GM12878 (cell line): ENCODE results near the gene CMTM5. TPM values are rescaled to one million over a fixed set of nuclear protein-coding genes. Genes with fewer than 3 reads are reported as not detected.

Experiments used
- ATAC-seq: fragments of 200-7000 bp; cut with Tn5 transposase; 3 replicates; pipeline ENCODE4 v1.9.1; 2020; ENCODE audit warnings: mild to moderate bottlenecking, moderate library complexity
- BruUV-seq: library from RNA; stranded (reverse); fragments of 400-500 nt; replicated peaks from 2 replicates; lab custom pipeline; 2021; lab: Mats Ljungman, UMichigan
- CTCF ChIA-PET: fragments of 300-600 bp; sonication (Branson Sonifier 250); formaldehyde crosslinking; extraction: SDS; loops from one replicate; lab custom pipeline; 2021; ENCODE audit warnings: inconsistent platforms; lab: Yijun Ruan, JAX
- POLR2A ChIA-PET: fragments of 350-600 bp; formaldehyde crosslinking; extraction: SDS; loops from one replicate; lab custom pipeline; 2021; ENCODE audit warnings: inconsistent platforms; lab: Charles Lee
- RAD21 ChIA-PET: fragments of 300-600 bp; sonication (Branson Sonifier 250); formaldehyde crosslinking; loops from one replicate; lab custom pipeline; 2023; ENCODE audit warnings: antibody characterized with exemption; ENCODE audit not compliant: unreplicated experiment; lab: Charles Lee
- SMC1A ChIA-PET: fragments of 300-600 bp; sonication (Branson Sonifier 250); formaldehyde crosslinking; loops from one replicate; lab custom pipeline; 2023; ENCODE audit not compliant: unreplicated experiment, uncharacterized antibody; lab: Charles Lee
- DNase-seq: peaks from one replicate; pipeline ENCODE4 v3.0.0-alpha.2; 2011; ENCODE audit warnings: low read depth, low spot score
- FAIRE-seq: peaks from 3 replicates; lab custom pipeline; 2011; peaks lifted over from hg19 to GRCh38; lab: Jason Lieb, UNC
- H2AFZ ChIP-seq: 2 replicates; pipeline ENCODE4 v1.6.0; 2011; ENCODE audit warnings: low read depth, low read length, control low read depth; ENCODE audit not compliant: control insufficient read depth
- H3K27ac ChIP-seq: 2 replicates; pipeline ENCODE4 v1.5.1; 2011; ENCODE audit warnings: control low read depth; ENCODE audit not compliant: control insufficient read depth, insufficient read depth
- H3K27me3 ChIP-seq, 2 experiments: replicated peaks in 1 of 2; 2 replicates each; pipeline versions ENCODE4 v1.6.0 to v1.6.1; 2011; ENCODE audit warnings: low read length in 1 of 2; ENCODE audit not compliant: control insufficient read depth in 2 of 2, insufficient read depth in 2 of 2
- H3K36me3 ChIP-seq, 2 experiments: 2 replicates each; pipeline ENCODE4 v1.5.1; 2011; ENCODE audit warnings: low read length in 1 of 2; ENCODE audit not compliant: control insufficient read depth in 2 of 2, insufficient read depth in 2 of 2
- H3K4me1 ChIP-seq: 2 replicates; pipeline ENCODE4 v1.6.1; 2011; ENCODE audit warnings: mild to moderate bottlenecking, low read length, moderate library complexity, mixed read lengths; ENCODE audit not compliant: control insufficient read depth, insufficient read depth
- H3K4me2 ChIP-seq: 2 replicates; pipeline ENCODE4 v1.6.0; 2011; ENCODE audit warnings: control low read depth; ENCODE audit not compliant: control insufficient read depth, insufficient read depth
- H3K4me3 ChIP-seq: fragments of 200-600 bp; sonication (generic); 2 replicates; pipeline ENCODE4 v1.5.1; 2016
- H3K79me2 ChIP-seq: 2 replicates; pipeline ENCODE4 v1.6.0; 2011; ENCODE audit warnings: low read length; ENCODE audit not compliant: control insufficient read depth, insufficient read depth
- H3K9ac ChIP-seq: 2 replicates; pipeline ENCODE4 v1.8.0; 2011; ENCODE audit warnings: low read length, control low read depth, mixed read lengths; ENCODE audit not compliant: control insufficient read depth, insufficient read depth
- H3K9me3 ChIP-seq: replicated peaks from 3 replicates; pipeline ENCODE4 v1.5.1; 2011; ENCODE audit warnings: mild to moderate bottlenecking, low read length; ENCODE audit not compliant: control insufficient read depth, insufficient read depth
- H4K20me1 ChIP-seq: 2 replicates; pipeline ENCODE4 v1.6.0; 2011; ENCODE audit not compliant: control insufficient read depth, insufficient read depth
- ATF3 ChIP-seq: IDR thresholded peaks from 2 replicates; pipeline ENCODE4 v1.6.1; 2011; ENCODE audit warnings: low read depth, mild to moderate bottlenecking, low read length, moderate library complexity, borderline replicate concordance; ENCODE audit errors: extremely low read depth
- CHD4 ChIP-seq: fragments of 200-600 bp; sonication (generic); IDR thresholded peaks from 2 replicates; pipeline ENCODE4 v1.6.1; 2016; ENCODE audit warnings: mild to moderate bottlenecking
- E2F4 ChIP-seq: IDR thresholded peaks from 2 replicates; pipeline ENCODE4 v1.6.1; 2012; ENCODE audit warnings: low read depth, low read length, improper control_type of control experiment
- EGR1 ChIP-seq, 2 experiments: IDR thresholded peaks; 1 replicate in 1 of 2; 2 replicates in 1 of 2; pipeline ENCODE4 v1.6.1; 2011 to 2012; ENCODE audit warnings: low read depth in 2 of 2, low read length in 2 of 2, borderline replicate concordance in 1 of 2, mild to moderate bottlenecking in 1 of 2, moderate library complexity in 1 of 2
- ESRRA ChIP-seq: IDR thresholded peaks from 2 replicates; pipeline ENCODE4 v1.6.1; 2012; ENCODE audit warnings: mild to moderate bottlenecking, low read length, improper control_type of control experiment
- EZH2 ChIP-seq: IDR thresholded peaks from 2 replicates; pipeline ENCODE4 v1.6.1; 2012; ENCODE audit warnings: low read depth, mild to moderate bottlenecking, control low read depth, inconsistent platforms, low read length, borderline replicate concordance; ENCODE audit not compliant: control insufficient read depth
- HDGF ChIP-seq: fragments of 450-650 bp; IDR thresholded peaks from 2 replicates; pipeline ENCODE4 v1.6.1; 2016; ENCODE audit warnings: antibody characterized with exemption
- IRF4 ChIP-seq: IDR thresholded peaks from 2 replicates; pipeline ENCODE4 v1.6.1; 2011; ENCODE audit warnings: low read depth, low read length
- KDM1A ChIP-seq: fragments of 200-600 bp; sonication (generic); IDR thresholded peaks from 2 replicates; pipeline ENCODE4 v1.6.1; 2016; ENCODE audit warnings: borderline replicate concordance
- MEF2B ChIP-seq: fragments of 450-650 bp; IDR thresholded peaks from 2 replicates; pipeline ENCODE4 v1.6.1; 2018; ENCODE audit warnings: mild to moderate bottlenecking, moderate library complexity; ENCODE audit not compliant: partially characterized antibody, poor library complexity, severe bottlenecking
- MTA3 ChIP-seq: IDR thresholded peaks from 2 replicates; pipeline ENCODE4 v1.6.1; 2012; ENCODE audit warnings: low read length, inconsistent platforms, borderline replicate concordance
- PAX5 ChIP-seq: IDR thresholded peaks from 2 replicates; pipeline ENCODE4 v1.6.1; 2011; ENCODE audit warnings: low read depth, low read length, borderline replicate concordance
- POLR2A ChIP-seq: IDR thresholded peaks from 2 replicates; pipeline ENCODE4 v1.6.1; 2011; ENCODE audit warnings: low read depth, mild to moderate bottlenecking, low read length
- RELA ChIP-seq: fragments of 450-650 bp; IDR thresholded peaks from 2 replicates; pipeline ENCODE4 v1.8.0; 2014; ENCODE audit warnings: borderline replicate concordance; ENCODE audit not compliant: partially characterized antibody
- REST ChIP-seq: IDR thresholded peaks from 2 replicates; pipeline ENCODE4 v1.6.1; 2012; ENCODE audit warnings: mild to moderate bottlenecking, low read depth, low read length
- SMAD1 ChIP-seq: fragments of 450-650 bp; IDR thresholded peaks from 2 replicates; pipeline ENCODE4 v1.6.1; 2018; ENCODE audit warnings: mild to moderate bottlenecking, low read depth; ENCODE audit not compliant: partially characterized antibody
- SUPT20H ChIP-seq: IDR thresholded peaks from 2 replicates; pipeline ENCODE4 v1.6.1; 2011; ENCODE audit warnings: low read depth, mild to moderate bottlenecking, low read length, moderate library complexity, borderline replicate concordance; ENCODE audit not compliant: control insufficient read depth
- WGBS: methylation state at CpG from one replicate; pipeline ENCODE4 v1.1.6; 2016; ENCODE audit warnings: low lambda C conversion rate; ENCODE audit not compliant: insufficient replicate concordance, insufficient coverage; ENCODE audit errors: missing lambda C conversion rate; 5-methylcytosine and 5-hydroxymethylcytosine counted together
- in situ Hi-C: fragments of 300-500 bp; cut with MboI; formaldehyde crosslinking; loops from 9 replicates; pipeline ENCODE4 v1.14.3; 2018; ENCODE audit warnings: mixed read lengths
- intact Hi-C: fragments of 100-400 bp; cut with micrococcal nuclease; formaldehyde crosslinking; loops from one replicate; pipeline ENCODE4 v1.14.2; 2022; ENCODE audit not compliant: unreplicated experiment
- polyA plus RNA-seq, 11 experiments: library from polyadenylated mRNA; depleted of rRNA in 4 of 11; unstranded in 6 of 11; stranded (reverse) in 5 of 11; fragments of >200 nt; fragmentation: Nextera tagmentation in 4 of 11; fragmentation: Illumina TruSeq in 1 of 11; extraction: Ambion mirVana in 4 of 11; extraction: Trizol in 1 of 11; gene quantifications; 1 replicate in 1 of 11; 2 replicates in 10 of 11; pipeline versions ENCODE4 v1.2.1 to v1.2.3, GENCODE V29; 2011 to 2016; ENCODE audit warnings: inconsistent platforms in 2 of 11, missing spikeins in 2 of 11, low read depth in 1 of 11
- total RNA-seq, 4 experiments: library from RNA; depleted of rRNA in 3 of 4; stranded (reverse); fragments of >200 nt in 3 of 4; fragmentation: Illumina TruSeq in 1 of 4; extraction: Trizol in 1 of 4; gene quantifications; 2 replicates each; pipeline versions ENCODE4 v1.2.1 to v1.2.3, GENCODE V29; 2013 to 2021
- TF ChIP-seq, protein P1 (sequence below): fragments of 450-650 bp; conservative IDR thresholded peaks from 2 replicates; pipeline ENCODE4 v1.6.1; 2017; ENCODE audit warnings: mild to moderate bottlenecking, moderate library complexity

CMTM5 gene
- total and polyA plus RNA-seq, 10 of the 15 experiments (the other 5 are each of a cell fraction or from before 2014, with no cell fraction given) = not detected

DNA sequence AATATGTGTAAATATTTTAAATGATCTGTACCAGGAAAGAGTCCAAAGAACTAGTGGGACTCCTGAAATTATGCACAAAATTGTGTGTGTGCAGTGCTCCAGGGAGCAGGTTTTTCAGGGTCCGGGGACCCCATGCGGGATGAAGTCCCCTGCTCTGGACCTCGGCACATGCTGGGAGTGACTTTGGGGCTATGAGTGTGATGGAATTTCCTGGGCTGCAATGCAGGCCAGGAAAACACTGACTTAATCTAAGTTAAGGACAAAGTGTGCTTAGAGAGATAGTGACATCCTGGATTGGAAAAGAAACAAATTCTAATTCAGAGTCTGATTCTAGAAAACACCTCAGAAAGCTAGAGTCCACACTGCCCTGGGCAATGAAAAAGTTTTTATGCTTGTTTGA lies 37.4 kb downstream of the CMTM5 start:
- Histone ChIP-seq H4K20me1 (no peaks in the 10 kb centered on the region), H3K27me3 (no peaks in the 10 kb centered on the region; a peak in 2 of 4 replicates), H3K9me3 (no peaks in the 10 kb centered on the region), H3K4me3 (no peak overlapping the region), H3K36me3 (no peaks in the 10 kb centered on the region), H3K27ac (no peak overlapping the region), H3K79me2 (no peaks in the 10 kb centered on the region), H2AFZ (no peak overlapping the region), H3K9ac (no peak overlapping the region), H3K4me1 (no peaks in the 10 kb centered on the region), H3K4me2 (no peak overlapping the region)
- POLR2A ChIA-PET = no interaction called here
- FAIRE-seq (no peak), ATAC-seq (no peak), DNase-seq (no peak)
- CTCF ChIA-PET = interaction anchor here (1.0 kb wide), 1 partner anchor 54 kb away, joined by 3 read pairs; no protein-coding TSS in a partner anchor
- WGBS = 2% methylated on average over 3 of the region's 3 CpGs
- intact Hi-C loops (no loop called here), in situ Hi-C loops (no loop called here)
- RAD21 ChIA-PET = no interaction called here
- no TSS peak for BruUV-seq
- SMC1A ChIA-PET = interaction anchor here (0.7 kb wide), 1 partner anchor 53 kb away, joined by 3 read pairs; no protein-coding TSS in a partner anchor
- TF ChIP-seq RELA = no peak
- no peak for TF ChIP-seq KDM1A
- TF ChIP-seq IRF4 = no peak
- TF ChIP-seq POLR2A = no peak
- no peak for TF ChIP-seq EGR1 (IDR thresholded peaks at IDR 0.05; ENCODE audit: borderline replicate concordance in 1 of 2, low read depth in 2 of 2, low read length in 2 of 2)
- no peak for TF ChIP-seq MEF2B
- no peak for TF ChIP-seq SMAD1
- TF ChIP-seq REST = no peak
- no peak for TF ChIP-seq ESRRA
- TF ChIP-seq HDGF = no peak
- no peak for TF ChIP-seq MTA3
- TF ChIP-seq E2F4 = no peak
- no peak for TF ChIP-seq SUPT20H
- TF ChIP-seq, protein P1, sequence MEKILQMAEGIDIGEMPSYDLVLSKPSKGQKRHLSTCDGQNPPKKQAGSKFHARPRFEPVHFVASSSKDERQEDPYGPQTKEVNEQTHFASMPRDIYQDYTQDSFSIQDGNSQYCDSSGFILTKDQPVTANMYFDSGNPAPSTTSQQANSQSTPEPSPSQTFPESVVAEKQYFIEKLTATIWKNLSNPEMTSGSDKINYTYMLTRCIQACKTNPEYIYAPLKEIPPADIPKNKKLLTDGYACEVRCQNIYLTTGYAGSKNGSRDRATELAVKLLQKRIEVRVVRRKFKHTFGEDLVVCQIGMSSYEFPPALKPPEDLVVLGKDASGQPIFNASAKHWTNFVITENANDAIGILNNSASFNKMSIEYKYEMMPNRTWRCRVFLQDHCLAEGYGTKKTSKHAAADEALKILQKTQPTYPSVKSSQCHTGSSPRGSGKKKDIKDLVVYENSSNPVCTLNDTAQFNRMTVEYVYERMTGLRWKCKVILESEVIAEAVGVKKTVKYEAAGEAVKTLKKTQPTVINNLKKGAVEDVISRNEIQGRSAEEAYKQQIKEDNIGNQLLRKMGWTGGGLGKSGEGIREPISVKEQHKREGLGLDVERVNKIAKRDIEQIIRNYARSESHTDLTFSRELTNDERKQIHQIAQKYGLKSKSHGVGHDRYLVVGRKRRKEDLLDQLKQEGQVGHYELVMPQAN = no peak
- no peak for TF ChIP-seq PAX5
- no peak for TF ChIP-seq CHD4
- no peak for TF ChIP-seq EZH2
- no peak for TF ChIP-seq ATF3
